ENCODE measurements around the gene PRDX2. TPM values are rescaled to one million over a fixed set of nuclear protein-coding genes. Genes with fewer than 3 reads are reported as not detected.

PRDX2 gene
- total and polyA plus RNA-seq, 5 donors from 2014 or later = 74.0 to 380 (median 338) TPM

- Histone ChIP-seq H3K4me1 (ENCODE audit: control insufficient read depth, insufficient read depth, low read length, poor library complexity, severe bottlenecking) (peaks cover 8% of the 10 kb centered on the region), H3K27ac (ENCODE audit: insufficient read depth, low read length, poor library complexity, severe bottlenecking) (no peak overlapping the region), H3K27me3 (ENCODE audit: control insufficient read depth, insufficient read depth, low read length) (no peaks in the 10 kb centered on the region), H3K9me3 (ENCODE audit: control insufficient read depth in 2 of 2, low read length in 2 of 2) (no peaks in the 10 kb centered on the region), H3K4me3 (ENCODE audit: low read depth, low read length) (no peak overlapping the region), H3K36me3 (ENCODE audit: control insufficient read depth, insufficient read depth, low read length) (no peaks in the 10 kb centered on the region)
- ATAC-seq (ENCODE audit: low read depth in 2 of 2) = peak; percentile 67
- Mint-ChIP-seq H3K27me3 (peaks cover 19% of the 10 kb centered on the region), H3K36me3 (peaks cover 3% of the 10 kb centered on the region), H3K4me3 (peak overlapping the region in 1 of 4 donors; percentile 35), H3K27ac (no peak overlapping the region), H3K9me3 (no peaks in the 10 kb centered on the region), H3K4me1 (peaks cover 0 to 12% (median 4%) of the 10 kb centered on the region in 4 donors)
- peak; percentile 39 to 67 (median 56) for DNase-seq
Measured at GRCh38 chr19:12757544-12758274, 43.9 kb downstream of the PRDX2 start.

GRCh38 chr19:12756150-12756883 is 45.3 kb downstream of the PRDX2 start:
- H3K27ac Mint-ChIP-seq = no peak overlapping the region
- no peak overlapping the region for H3K27ac ChIP-seq (ENCODE audit: insufficient read depth, low read length, poor library complexity, severe bottlenecking)
- H3K9me3 Mint-ChIP-seq = no peaks in the 10 kb centered on the region
- DNase-seq (no peak), ATAC-seq (ENCODE audit: low read depth in 2 of 2) (no peak)
- peaks cover 8% of the 10 kb centered on the region for H3K4me1 ChIP-seq (ENCODE audit: control insufficient read depth, insufficient read depth, low read length, poor library complexity, severe bottlenecking)
- H3K36me3 Mint-ChIP-seq = peaks cover 3% of the 10 kb centered on the region
- no peaks in the 10 kb centered on the region for H3K9me3 ChIP-seq (ENCODE audit: control insufficient read depth in 2 of 2, low read length in 2 of 2)
- H3K4me3 Mint-ChIP-seq = no peak overlapping the region
- H3K27me3 Mint-ChIP-seq = peaks cover 19% of the 10 kb centered on the region
- no peaks in the 10 kb centered on the region for H3K36me3 ChIP-seq (ENCODE audit: control insufficient read depth, insufficient read depth, low read length)
- no peaks in the 10 kb centered on the region for H3K27me3 ChIP-seq (ENCODE audit: control insufficient read depth, insufficient read depth, low read length)
- no peak overlapping the region for H3K4me3 ChIP-seq (ENCODE audit: low read depth, low read length)
- peaks cover 0 to 12% (median 4%) of the 10 kb centered on the region in 4 donors for H3K4me1 Mint-ChIP-seq

- peaks cover 15% of the 10 kb centered on the region for H3K27me3 Mint-ChIP-seq
- peaks cover 0 to 11% (median 1%) of the 10 kb centered on the region in 4 donors for H3K4me1 Mint-ChIP-seq
- no peak overlapping the region for H3K27ac Mint-ChIP-seq
- Histone ChIP-seq H3K36me3 (ENCODE audit: control insufficient read depth, insufficient read depth, low read length) (no peaks in the 10 kb centered on the region), H3K27me3 (ENCODE audit: control insufficient read depth, insufficient read depth, low read length) (no peaks in the 10 kb centered on the region), H3K4me3 (ENCODE audit: low read depth, low read length) (no peak overlapping the region), H3K27ac (ENCODE audit: insufficient read depth, low read length, poor library complexity, severe bottlenecking) (no peak overlapping the region), H3K4me1 (ENCODE audit: control insufficient read depth, insufficient read depth, low read length, poor library complexity, severe bottlenecking) (peaks cover 8% of the 10 kb centered on the region), H3K9me3 (ENCODE audit: control insufficient read depth in 2 of 2, low read length in 2 of 2) (no peaks in the 10 kb centered on the region)
- H3K9me3 Mint-ChIP-seq = peaks cover 0 to 2% (median 0%) of the 10 kb centered on the region in 7 donors
- no peaks in the 10 kb centered on the region for H3K36me3 Mint-ChIP-seq
- ATAC-seq (ENCODE audit: low read depth in 2 of 2) = no peak
- no peak for DNase-seq
- H3K4me3 Mint-ChIP-seq = no peak overlapping the region
Measured at GRCh38 chr19:12754465-12755196, 47.0 kb downstream of the PRDX2 start.

GRCh38 chr19:12752056-12752781 is 49.4 kb downstream of the PRDX2 start:
- Mint-ChIP-seq H3K4me1 (peaks cover 0 to 7% (median 2%) of the 10 kb centered on the region in 4 donors), H3K4me3 (no peak overlapping the region), H3K27ac (no peak overlapping the region), H3K9me3 (peaks cover 0 to 5% (median 0%) of the 10 kb centered on the region in 7 donors), H3K27me3 (peaks cover 10% of the 10 kb centered on the region), H3K36me3 (peaks cover 12% of the 10 kb centered on the region)
- H3K9me3 ChIP-seq (ENCODE audit: control insufficient read depth in 2 of 2, low read length in 2 of 2) = peaks cover 0 to 8% of the 10 kb centered on the region in 2 experiments
- no peak for ATAC-seq (ENCODE audit: low read depth in 2 of 2)
- H3K27ac ChIP-seq (ENCODE audit: insufficient read depth, low read length, poor library complexity, severe bottlenecking) = no peak overlapping the region
- H3K27me3 ChIP-seq (ENCODE audit: control insufficient read depth, insufficient read depth, low read length) = no peaks in the 10 kb centered on the region
- H3K36me3 ChIP-seq (ENCODE audit: control insufficient read depth, insufficient read depth, low read length) = peaks cover 8% of the 10 kb centered on the region
- H3K4me3 ChIP-seq (ENCODE audit: low read depth, low read length) = no peak overlapping the region
- H3K4me1 ChIP-seq (ENCODE audit: control insufficient read depth, insufficient read depth, low read length, poor library complexity, severe bottlenecking) = no peaks in the 10 kb centered on the region
- DNase-seq = no peak

GRCh38 chr19:12751635-12752034 is 50.0 kb downstream of the PRDX2 start, which contains the start of gene BEST2:
Gene BEST2, plus strand, starts transcription at chr19:12751791. Its CDS starts 802 bp downstream, at chr19:12752593.
- Histone ChIP-seq H3K27me3 (ENCODE audit: control insufficient read depth, insufficient read depth, low read length) (no peaks in the 10 kb centered on the region), H3K9me3 (ENCODE audit: control insufficient read depth in 2 of 2, low read length in 2 of 2) (peaks cover 0 to 8% of the 10 kb centered on the region in 2 experiments), H3K36me3 (ENCODE audit: control insufficient read depth, insufficient read depth, low read length) (peaks cover 11% of the 10 kb centered on the region), H3K4me1 (ENCODE audit: control insufficient read depth, insufficient read depth, low read length, poor library complexity, severe bottlenecking) (no peaks in the 10 kb centered on the region), H3K27ac (ENCODE audit: insufficient read depth, low read length, poor library complexity, severe bottlenecking) (no peak within 1 kb of the TSS), H3K4me3 (ENCODE audit: low read depth, low read length) (no peak within 1 kb of the TSS)
- DNase-seq (no peak), ATAC-seq (ENCODE audit: low read depth in 2 of 2) (no peak)
- H3K27me3 Mint-ChIP-seq = peaks cover 10% of the 10 kb centered on the region
- H3K4me1 Mint-ChIP-seq = peaks cover 0 to 7% (median 2%) of the 10 kb centered on the region in 4 donors
- H3K36me3 Mint-ChIP-seq = peaks cover 12% of the 10 kb centered on the region
- no peak within 1 kb of the TSS for H3K4me3 Mint-ChIP-seq
- no peak within 1 kb of the TSS for H3K27ac Mint-ChIP-seq
- peaks cover 0 to 5% (median 0%) of the 10 kb centered on the region in 7 donors for H3K9me3 Mint-ChIP-seq

- no peak overlapping the region for H3K4me3 ChIP-seq (ENCODE audit: low read depth, low read length)
- Mint-ChIP-seq H3K36me3 (peaks cover 13% of the 10 kb centered on the region), H3K9me3 (peaks cover 0 to 5% (median 0%) of the 10 kb centered on the region in 7 donors), H3K27ac (no peak overlapping the region), H3K4me1 (peaks cover 0 to 4% (median 2%) of the 10 kb centered on the region in 4 donors), H3K4me3 (no peak overlapping the region), H3K27me3 (peaks cover 6% of the 10 kb centered on the region)
- H3K36me3 ChIP-seq (ENCODE audit: control insufficient read depth, insufficient read depth, low read length) = peaks cover 14% of the 10 kb centered on the region
- peaks cover 0 to 8% of the 10 kb centered on the region in 2 experiments for H3K9me3 ChIP-seq (ENCODE audit: control insufficient read depth in 2 of 2, low read length in 2 of 2)
- DNase-seq (no peak), ATAC-seq (ENCODE audit: low read depth in 2 of 2) (no peak)
- no peak overlapping the region for H3K27ac ChIP-seq (ENCODE audit: insufficient read depth, low read length, poor library complexity, severe bottlenecking)
- no peaks in the 10 kb centered on the region for H3K27me3 ChIP-seq (ENCODE audit: control insufficient read depth, insufficient read depth, low read length)
- no peaks in the 10 kb centered on the region for H3K4me1 ChIP-seq (ENCODE audit: control insufficient read depth, insufficient read depth, low read length, poor library complexity, severe bottlenecking)
Measured at GRCh38 chr19:12750851-12751250, 50.7 kb downstream of the PRDX2 start.

- Histone ChIP-seq H3K9me3 (ENCODE audit: control insufficient read depth in 2 of 2, low read length in 2 of 2) (peaks cover 0 to 8% of the 10 kb centered on the region in 2 experiments), H3K27me3 (ENCODE audit: control insufficient read depth, insufficient read depth, low read length) (no peaks in the 10 kb centered on the region), H3K4me3 (ENCODE audit: low read depth, low read length) (no peak overlapping the region), H3K27ac (ENCODE audit: insufficient read depth, low read length, poor library complexity, severe bottlenecking) (no peak overlapping the region), H3K4me1 (ENCODE audit: control insufficient read depth, insufficient read depth, low read length, poor library complexity, severe bottlenecking) (no peaks in the 10 kb centered on the region), H3K36me3 (ENCODE audit: control insufficient read depth, insufficient read depth, low read length) (peaks cover 18% of the 10 kb centered on the region)
- Mint-ChIP-seq H3K4me3 (no peak overlapping the region), H3K36me3 (peaks cover 16% of the 10 kb centered on the region), H3K27ac (no peak overlapping the region), H3K27me3 (peaks cover 6% of the 10 kb centered on the region), H3K9me3 (peaks cover 0 to 5% (median 0%) of the 10 kb centered on the region in 7 donors), H3K4me1 (peaks cover 0 to 5% (median 2%) of the 10 kb centered on the region in 4 donors)
- no peak for ATAC-seq (ENCODE audit: low read depth in 2 of 2)
- DNase-seq = no peak
Measured at GRCh38 chr19:12749938-12750521, 51.6 kb downstream of the PRDX2 start.
